Stimulated activated CD4-positive, alpha-beta T cell treated with anti-CD3 and anti-CD28 coated beads, Interleukin-4, amount 100 ng/mL, for 1 hour (primary cell): ENCODE measurements around the gene CARD9.
A peak's percentile ranks its signal among the peaks of the same experiment; 100 is the strongest.

Source experiments
- DNase-seq: peaks from one replicate; pipeline ENCODE4 v3.0.0-alpha.2; 2020

CARD9 gene

DNA sequence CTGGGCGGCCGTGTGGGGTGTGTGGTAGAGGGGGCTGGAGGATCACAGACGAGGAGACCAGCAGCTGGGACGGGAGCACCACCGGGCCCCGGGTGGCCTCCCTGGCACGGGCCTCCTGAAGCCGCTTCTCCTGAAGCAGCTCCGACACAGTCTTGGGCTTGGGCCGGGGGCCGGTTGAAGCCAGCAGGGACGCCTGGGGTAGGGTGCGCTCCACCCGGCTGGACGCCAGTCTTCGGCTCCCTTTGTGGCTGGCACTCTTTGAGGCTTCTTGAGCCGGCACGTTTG lies 5.5 kb upstream of the CARD9 start:
- no peak for DNase-seq

GRCh38 chr9:136378170-136379002 lies 4.9 kb upstream of the CARD9 start:
- no peak for DNase-seq

GRCh38 chr9:136377341-136378169 lies 4.1 kb upstream of the CARD9 start:
- no peak for DNase-seq

- no peak for DNase-seq
These were observed 3.0 kb upstream of the CARD9 start for GRCh38 chr9:136376457-136376856.

DNA sequence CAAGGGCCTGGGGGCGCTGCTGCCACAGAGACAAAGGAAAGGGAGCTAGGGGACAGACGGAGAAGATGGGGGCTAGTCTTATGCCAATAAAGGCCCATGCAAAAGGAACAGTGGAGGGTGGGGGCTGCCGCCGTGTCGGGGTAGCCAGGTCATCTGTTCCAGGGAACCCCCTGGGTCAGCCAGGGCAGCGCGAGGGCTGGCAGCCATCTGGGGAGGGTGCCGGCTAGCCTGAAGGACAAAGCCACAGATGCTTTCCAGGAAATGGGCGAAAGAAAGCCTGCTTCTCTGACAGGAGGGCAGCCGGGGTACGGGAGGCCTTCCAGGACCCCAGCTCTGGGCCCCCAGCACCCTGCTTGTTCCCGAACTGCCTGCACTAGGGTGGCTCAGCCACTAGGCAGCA lies 1.6 kb upstream of the CARD9 start:
- DNase-seq = no peak

DNA sequence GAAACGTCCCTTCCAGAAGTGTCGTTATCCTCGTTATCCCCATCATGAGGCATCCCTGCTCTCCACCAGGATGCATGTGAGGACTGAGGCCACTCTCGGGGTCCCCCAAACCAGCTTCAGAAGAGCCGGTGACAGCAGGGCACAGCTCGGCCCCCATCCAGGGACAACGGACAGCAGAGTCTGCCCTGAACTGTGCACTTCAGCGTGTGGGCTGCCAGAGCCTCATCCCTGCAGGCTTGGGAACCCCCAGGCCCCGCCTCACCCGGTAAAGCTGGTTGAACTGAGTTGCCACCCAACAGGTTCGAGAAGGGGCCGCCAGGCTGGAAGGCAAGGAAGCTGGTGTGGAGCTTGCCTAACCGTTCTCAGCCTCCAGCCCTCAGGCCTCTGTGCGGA lies 710 bp upstream of the CARD9 start:
- no peak for DNase-seq

GRCh38 chr9:136372561-136373299 lies 739 bp downstream of the CARD9 start:
- DNase-seq = no peak

DNA sequence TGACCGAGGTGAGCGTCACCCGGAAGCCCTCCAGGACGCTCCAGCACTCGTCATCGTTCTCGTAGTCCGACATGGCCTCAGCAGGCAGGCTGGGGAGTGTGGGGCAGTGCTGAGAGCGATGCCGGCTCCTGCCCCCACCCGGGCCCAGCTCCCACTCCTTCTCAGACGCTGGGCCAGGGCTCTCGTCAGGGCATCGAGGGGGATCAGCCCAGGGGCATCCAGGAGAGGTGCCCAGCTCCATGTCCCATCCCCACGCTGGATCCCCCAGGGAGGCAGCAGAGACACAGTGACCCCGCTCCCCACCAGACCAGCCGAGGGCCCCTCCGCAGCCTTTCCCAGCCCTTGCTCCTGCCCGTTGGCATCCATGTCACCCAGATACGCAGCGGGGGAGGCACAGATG lies 1.5 kb downstream of the CARD9 start:
- DNase-seq = no peak

- DNase-seq = no peak
These were observed 2.0 kb downstream of the CARD9 start for GRCh38 chr9:136371533-136371880.

- DNase-seq = no peak
These were observed 2.6 kb downstream of the CARD9 start for GRCh38 chr9:136370687-136371532.

DNA sequence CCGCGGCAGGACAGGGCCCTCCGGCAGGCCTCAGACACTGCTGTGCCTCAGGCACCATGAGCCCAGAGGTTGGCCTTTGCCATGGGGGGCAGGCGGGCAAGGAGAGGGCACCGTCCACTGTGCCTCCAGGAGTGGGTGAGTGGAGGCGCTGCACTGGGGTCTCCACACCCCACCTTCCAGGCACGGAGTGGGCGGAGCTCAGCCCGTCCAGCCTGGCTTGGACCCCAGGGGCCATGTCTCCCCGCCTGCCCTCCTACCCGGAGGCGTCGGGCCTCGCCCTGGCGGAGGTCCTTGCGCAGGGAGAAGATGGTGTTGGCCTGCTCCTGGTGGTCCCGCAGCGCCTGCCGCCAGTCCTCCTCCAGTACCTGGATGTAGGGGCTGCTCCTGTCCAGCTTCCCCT lies 3.4 kb downstream of the CARD9 start:
- no peak for DNase-seq

DNA sequence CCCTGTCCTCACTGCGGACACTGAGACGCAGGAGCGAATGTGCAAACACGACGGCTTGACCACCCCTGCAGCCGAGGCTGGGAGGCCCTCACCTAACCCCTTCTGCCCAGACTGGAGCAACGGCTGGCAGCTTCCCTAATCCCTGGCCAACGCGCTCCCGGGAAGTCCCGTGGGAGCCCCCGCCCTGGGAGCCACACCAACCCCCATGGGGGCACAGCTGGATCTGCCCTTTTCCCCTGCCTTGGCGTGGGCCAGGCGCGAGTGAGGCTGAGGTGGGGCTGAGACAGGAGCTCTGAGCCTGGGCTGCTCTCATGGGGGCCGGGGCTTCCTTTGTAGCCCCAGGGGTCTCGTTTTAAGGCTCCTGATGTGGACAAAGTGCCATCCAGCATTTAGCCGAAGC lies 5.3 kb downstream of the CARD9 start:
- DNase-seq = no peak

GRCh38 chr9:136367296-136368145 lies 5.9 kb downstream of the CARD9 start:
- no peak for DNase-seq

DNA sequence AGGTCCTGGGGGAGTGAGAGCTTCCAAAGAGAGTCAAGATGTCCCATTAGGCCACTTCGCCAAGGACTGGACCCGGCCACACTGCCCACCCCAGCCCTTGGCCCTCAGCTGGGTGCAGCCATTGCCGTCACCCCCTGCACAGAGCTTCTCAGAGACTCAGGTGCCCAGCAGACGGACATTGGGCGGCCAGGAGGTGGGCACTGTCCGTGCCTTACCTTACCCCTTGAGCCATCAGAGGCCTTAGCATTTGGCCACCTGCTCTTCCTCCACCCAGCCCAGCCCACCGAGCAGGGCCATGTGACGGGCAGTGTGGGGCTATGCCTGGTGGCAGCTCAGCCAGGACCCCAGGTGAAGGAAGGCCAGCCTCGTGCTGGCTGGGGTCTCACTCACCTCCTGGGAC lies 6.6 kb downstream of the CARD9 start:
- no peak for DNase-seq

DNA sequence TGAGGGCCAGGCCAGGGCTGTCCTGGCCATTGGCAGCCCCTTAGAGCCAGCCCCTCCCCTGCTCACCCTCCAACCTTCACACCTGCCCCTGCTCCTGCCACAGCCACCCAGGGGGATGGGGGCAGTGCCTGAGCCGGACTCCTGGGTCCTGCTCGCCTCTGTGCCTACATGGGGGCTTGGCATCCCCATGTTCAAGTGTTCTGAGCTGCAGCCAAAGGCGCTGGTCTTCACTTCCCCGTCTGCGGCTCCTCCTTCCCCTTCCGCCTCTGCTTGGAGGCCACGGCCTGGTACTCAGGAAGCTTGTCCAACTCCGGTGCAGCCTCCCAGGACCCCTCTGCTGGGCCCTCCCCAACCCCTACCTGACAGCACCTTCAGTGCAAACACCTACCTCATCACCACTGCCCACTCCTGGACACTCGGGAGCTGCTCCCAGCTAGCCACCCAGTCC lies 7.7 kb downstream of the CARD9 start:
- DNase-seq = no peak

GRCh38 chr9:136364942-136365774 lies 8.3 kb downstream of the CARD9 start:
- DNase-seq = no peak

- DNase-seq = no peak
These were observed 9.3 kb downstream of the CARD9 start for GRCh38 chr9:136363949-136364748.

- peak; percentile 96 for DNase-seq
These were observed 10.1 kb downstream of the CARD9 start, which contains the start of gene DNLZ for GRCh38 chr9:136363106-136363948. TSS of gene DNLZ (minus strand) at chr9:136363744. CDS start at chr9:136363714, 30 bp downstream.

DNA sequence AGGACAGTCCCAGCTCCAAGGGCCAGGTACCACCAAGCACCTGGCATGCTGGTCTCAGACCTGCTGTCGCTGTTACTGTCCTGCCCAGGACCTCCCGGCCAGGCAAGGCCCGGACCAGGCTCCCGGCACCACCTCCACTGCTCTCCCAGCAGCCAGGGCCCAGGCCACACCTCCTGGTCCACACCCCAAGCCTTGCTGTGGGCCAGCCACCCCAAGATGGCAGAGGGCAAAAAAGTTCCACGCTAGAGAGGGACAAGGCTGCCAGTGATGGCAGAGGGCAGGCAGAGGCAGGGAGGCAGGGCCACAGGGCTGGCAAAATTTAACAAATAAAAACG lies 11.1 kb downstream of the CARD9 start:
- DNase-seq = no peak
